Lower leg skin (tissue), 3 donors: Measurements from ENCODE around the gene PLPP4.

Experiments used
- POLR2A ChIP-seq, 2 donors: fragments of 450-650 bp; IDR thresholded peaks; one replicate each; pipeline ENCODE4 v1.6.1; 2016 to 2017; ENCODE audit warnings: antibody characterized with exemption in 2 of 2, mild to moderate bottlenecking in 1 of 2, moderate library complexity in 1 of 2
- TF ChIP-seq, protein P1 (sequence below), 3 donors: fragments of 450-650 bp; IDR thresholded peaks; one replicate each; pipeline ENCODE4 v1.5.1; 2016; ENCODE audit warnings: antibody characterized with exemption in 3 of 3, mild to moderate bottlenecking in 3 of 3, moderate library complexity in 2 of 3

DNA sequence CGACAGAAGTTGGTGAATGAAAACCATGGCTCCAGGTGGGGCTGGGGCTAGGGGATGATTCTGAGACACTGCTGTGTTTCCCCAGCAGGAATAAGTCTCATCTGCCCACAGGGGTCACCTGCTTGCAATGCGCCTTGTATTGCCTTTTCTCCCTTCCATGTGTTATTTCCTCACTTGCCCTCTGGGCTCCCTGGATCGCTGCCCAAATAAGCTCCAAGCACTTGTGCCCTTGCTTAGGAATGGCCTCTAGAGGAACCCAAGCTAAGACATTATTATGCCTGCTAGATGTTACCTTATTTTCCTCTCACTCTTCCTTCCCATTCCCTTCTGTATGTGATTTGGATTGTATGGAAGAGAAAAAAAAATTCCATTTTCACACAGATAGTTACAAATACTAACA, 24.8 kb upstream of the PLPP4 start:
- TF ChIP-seq, protein P1, sequence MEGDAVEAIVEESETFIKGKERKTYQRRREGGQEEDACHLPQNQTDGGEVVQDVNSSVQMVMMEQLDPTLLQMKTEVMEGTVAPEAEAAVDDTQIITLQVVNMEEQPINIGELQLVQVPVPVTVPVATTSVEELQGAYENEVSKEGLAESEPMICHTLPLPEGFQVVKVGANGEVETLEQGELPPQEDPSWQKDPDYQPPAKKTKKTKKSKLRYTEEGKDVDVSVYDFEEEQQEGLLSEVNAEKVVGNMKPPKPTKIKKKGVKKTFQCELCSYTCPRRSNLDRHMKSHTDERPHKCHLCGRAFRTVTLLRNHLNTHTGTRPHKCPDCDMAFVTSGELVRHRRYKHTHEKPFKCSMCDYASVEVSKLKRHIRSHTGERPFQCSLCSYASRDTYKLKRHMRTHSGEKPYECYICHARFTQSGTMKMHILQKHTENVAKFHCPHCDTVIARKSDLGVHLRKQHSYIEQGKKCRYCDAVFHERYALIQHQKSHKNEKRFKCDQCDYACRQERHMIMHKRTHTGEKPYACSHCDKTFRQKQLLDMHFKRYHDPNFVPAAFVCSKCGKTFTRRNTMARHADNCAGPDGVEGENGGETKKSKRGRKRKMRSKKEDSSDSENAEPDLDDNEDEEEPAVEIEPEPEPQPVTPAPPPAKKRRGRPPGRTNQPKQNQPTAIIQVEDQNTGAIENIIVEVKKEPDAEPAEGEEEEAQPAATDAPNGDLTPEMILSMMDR (IDR thresholded peaks at IDR 0.05), result no peak
- no peak for TF ChIP-seq POLR2A (IDR thresholded peaks at IDR 0.05)
